ENCODE results near the gene NKPD1.
"Not testable (repeated sequence)": the region's sequence is repeated elsewhere in the genome, so short reads cannot be mapped to it uniquely, and the experiment has no call there.

The NKPD1 gene

GRCh38 chr19:45124021-45124420 is 36.8 kb downstream of the NKPD1 start:
- no peak for DNase-seq (ENCODE audit: low spot score)
- peak overlapping the region; percentile 29 for H3K27ac ChIP-seq
- POLR2A ChIA-PET (ENCODE audit: low non-redundant PET) = no interaction called here
- CTCF ChIA-PET = interaction anchor here (0.7 kb wide), 1 partner anchor 159 kb away, joined by 5 read pairs; no protein-coding TSS in a partner anchor
- TF ChIP-seq CTCF (conservative IDR thresholded peaks at IDR 0.05; ENCODE audit: low read depth) = no peak

GRCh38 chr19:45123440-45123850 is 37.3 kb downstream of the NKPD1 start:
- no peak for TF ChIP-seq CTCF (conservative IDR thresholded peaks at IDR 0.05; ENCODE audit: low read depth)
- POLR2A ChIA-PET (ENCODE audit: low non-redundant PET) = no interaction called here
- H3K27ac ChIP-seq = peak overlapping the region; percentile 29
- DNase-seq (ENCODE audit: low spot score) = peak; percentile 57
- CTCF ChIA-PET = no interaction called here

GRCh38 chr19:45122832-45123231 is 38.0 kb downstream of the NKPD1 start:
- TF ChIP-seq CTCF (conservative IDR thresholded peaks at IDR 0.05; ENCODE audit: low read depth) = no peak

GRCh38 chr19:45121827-45122345 is 38.9 kb downstream of the NKPD1 start:
- no peak overlapping the region for H3K27ac ChIP-seq
- TF ChIP-seq CTCF (conservative IDR thresholded peaks at IDR 0.05; ENCODE audit: low read depth) = no peak
- DNase-seq (ENCODE audit: low spot score) = no peak
- ChIA-PET POLR2A (ENCODE audit: low non-redundant PET) (no interaction called here), CTCF (interaction anchor here (0.9 kb wide), 1 partner anchor 16 kb away, joined by 3 read pairs; no protein-coding TSS in a partner anchor)

More at GRCh38 chr19:45122832-45123231, 38.0 kb downstream of the NKPD1 start:
- POLR2A ChIA-PET (ENCODE audit: low non-redundant PET) = no interaction called here
- CTCF ChIA-PET = no interaction called here
- H3K27ac ChIP-seq = peak overlapping the region; percentile 29
- no peak for DNase-seq (ENCODE audit: low spot score)

- H3K27ac ChIP-seq = peak overlapping the region; percentile 43
- POLR2A ChIA-PET (ENCODE audit: low non-redundant PET) = no interaction called here
- TF ChIP-seq CTCF (conservative IDR thresholded peaks at IDR 0.05; ENCODE audit: low read depth) = no peak
- CTCF ChIA-PET = no interaction called here
- DNase-seq (ENCODE audit: low spot score) = no peak
Measured at GRCh38 chr19:45119582-45119981, 41.2 kb downstream of the NKPD1 start.

GRCh38 chr19:45118591-45119355 is 42.0 kb downstream of the NKPD1 start:
- CTCF ChIA-PET; DNase-seq (ENCODE audit: low spot score); POLR2A ChIA-PET (ENCODE audit: low non-redundant PET): not testable (repeated sequence)
- H3K27ac ChIP-seq = peak overlapping the region; percentile 43

GRCh38 chr19:45118106-45118505 is 42.7 kb downstream of the NKPD1 start:
- DNase-seq (ENCODE audit: low spot score) = no peak
- POLR2A ChIA-PET (ENCODE audit: low non-redundant PET) = no interaction called here
- TF ChIP-seq CTCF (conservative IDR thresholded peaks at IDR 0.05; ENCODE audit: low read depth) = no peak
- CTCF ChIA-PET = interaction anchor here (0.6 kb wide), 1 partner anchor 29 kb away, joined by 3 read pairs; no protein-coding TSS in a partner anchor
- peak overlapping the region; percentile 43 for H3K27ac ChIP-seq
